IPS-18c (cell line): Measurements from ENCODE around the gene KATNAL2.
"Not testable (repeated sequence)": the region's sequence is repeated elsewhere in the genome, so short reads cannot be mapped to it uniquely, and the experiment has no call there.

ENCODE experiments used
- H3K4me3 ChIP-seq: 2 replicates; pipeline ENCODE4 v1.7.0; 2013; ENCODE audit warnings: low read depth, mild to moderate bottlenecking, low read length, moderate library complexity; ENCODE audit not compliant: insufficient read depth
- H3K9me3 ChIP-seq: one replicate; pipeline ENCODE4 v1.6.1; 2013; ENCODE audit warnings: mild to moderate bottlenecking, low read length, moderate library complexity; ENCODE audit not compliant: control insufficient read depth, insufficient read depth

Gene KATNAL2

GRCh38 chr18:47022821-47023220 lies 105.4 kb downstream of the KATNAL2 start:
- H3K4me3 ChIP-seq, H3K9me3 ChIP-seq: not testable (repeated sequence)

GRCh38 chr18:47023769-47024465 lies 106.5 kb downstream of the KATNAL2 start:
- not testable (repeated sequence) for H3K4me3 ChIP-seq, H3K9me3 ChIP-seq

GRCh38 chr18:47025557-47026174 lies 108.3 kb downstream of the KATNAL2 start:
- H3K4me3 ChIP-seq, H3K9me3 ChIP-seq: not testable (repeated sequence)

- H3K9me3 ChIP-seq, H3K4me3 ChIP-seq: not testable (repeated sequence)
Measured at GRCh38 chr18:47028738-47029137, 111.3 kb downstream of the KATNAL2 start.

- not testable (repeated sequence) for H3K9me3 ChIP-seq, H3K4me3 ChIP-seq
Measured at GRCh38 chr18:47029684-47030353, 112.4 kb downstream of the KATNAL2 start.

GRCh38 chr18:47030887-47031286 lies 113.5 kb downstream of the KATNAL2 start:
- not testable (repeated sequence) for H3K4me3 ChIP-seq, H3K9me3 ChIP-seq

GRCh38 chr18:47032945-47033344 lies 115.5 kb downstream of the KATNAL2 start:
- Histone ChIP-seq H3K9me3 (no peaks in the 10 kb centered on the region), H3K4me3 (no peak overlapping the region)

GRCh38 chr18:47034591-47034990 lies 117.2 kb downstream of the KATNAL2 start:
- not testable (repeated sequence) for H3K9me3 ChIP-seq, H3K4me3 ChIP-seq

GRCh38 chr18:47035156-47035671 lies 117.8 kb downstream of the KATNAL2 start, which contains the start of gene ELOA2:
Gene ELOA2 (minus strand): TSS chr18:47035621. CDS start chr18:47035264, 357 bp downstream.
- Histone ChIP-seq H3K4me3 (no peak within 1 kb of the TSS), H3K9me3 (no peaks in the 10 kb centered on the region)

- H3K4me3 ChIP-seq: no peak overlapping the region
Measured at GRCh38 chr18:47036298-47036874, 119.0 kb downstream of the KATNAL2 start.

GRCh38 chr18:47036927-47037578 lies 119.7 kb downstream of the KATNAL2 start:
- Histone ChIP-seq H3K4me3 (no peak overlapping the region), H3K9me3 (no peaks in the 10 kb centered on the region)

More at GRCh38 chr18:47036298-47036874, 119.0 kb downstream of the KATNAL2 start:
- no peaks in the 10 kb centered on the region for H3K9me3 ChIP-seq

GRCh38 chr18:47040982-47041381 lies 123.6 kb downstream of the KATNAL2 start:
- no peak overlapping the region for H3K4me3 ChIP-seq
- no peaks in the 10 kb centered on the region for H3K9me3 ChIP-seq

GRCh38 chr18:47050468-47050867 lies 133.1 kb downstream of the KATNAL2 start:
- no peak overlapping the region for H3K4me3 ChIP-seq
- H3K9me3 ChIP-seq: peaks cover 2% of the 10 kb centered on the region

GRCh38 chr18:47054369-47054768 lies 137.0 kb downstream of the KATNAL2 start:
- peaks cover 2% of the 10 kb centered on the region for H3K9me3 ChIP-seq

GRCh38 chr18:47062471-47062870 lies 145.1 kb downstream of the KATNAL2 start:
- Histone ChIP-seq H3K4me3 (no peak overlapping the region), H3K9me3 (no peaks in the 10 kb centered on the region)

More at GRCh38 chr18:47054369-47054768, 137.0 kb downstream of the KATNAL2 start:
- no peak overlapping the region for H3K4me3 ChIP-seq

GRCh38 chr18:47063096-47063495 lies 145.7 kb downstream of the KATNAL2 start:
- H3K9me3 ChIP-seq: no peaks in the 10 kb centered on the region
- H3K4me3 ChIP-seq: no peak overlapping the region

- Histone ChIP-seq H3K9me3 (no peaks in the 10 kb centered on the region), H3K4me3 (no peak overlapping the region)
Measured at GRCh38 chr18:47067648-47068047, 150.2 kb downstream of the KATNAL2 start.
